SK-N-SH treated with all-trans-retinoic acid at 6 μM for 48 hours (cell line): ENCODE results near the gene PLEKHO1.

ENCODE experiments used
- ATAC-seq: fragments of 200-7000 bp; cut with Tn5 transposase; 3 replicates; pipeline ENCODE4 v1.9.1; 2020; ENCODE audit warnings: mild to moderate bottlenecking, moderate library complexity
- BACH2 ChIP-seq: fragments of 250-450 bp; sonication (Bioruptor Pico); IDR thresholded peaks from 2 replicates; pipeline ENCODE4 v1.9.0; 2021; ENCODE audit warnings: mild to moderate bottlenecking, borderline replicate concordance
- CSDC2 ChIP-seq: fragments of 250-450 bp; sonication (Bioruptor Pico); IDR thresholded peaks from 2 replicates; pipeline ENCODE4 v1.5.0; 2020; ENCODE audit warnings: mild to moderate bottlenecking, moderate library complexity
- ESRRG ChIP-seq: fragments of 250-450 bp; sonication (Bioruptor Pico); IDR thresholded peaks from 2 replicates; pipeline ENCODE4 v1.6.1; 2021; ENCODE audit warnings: mild to moderate bottlenecking
- GLIS3 ChIP-seq: fragments of 250-450 bp; sonication (Bioruptor Pico); IDR thresholded peaks from 2 replicates; pipeline ENCODE4 v1.5.0; 2020; ENCODE audit warnings: mild to moderate bottlenecking, moderate library complexity
- OSR1 ChIP-seq: fragments of 250-450 bp; sonication (Bioruptor Pico); IDR thresholded peaks from 2 replicates; pipeline ENCODE4 v1.8.0; 2022; ENCODE audit warnings: moderate library complexity, mild to moderate bottlenecking, inconsistent platforms
- PPARA ChIP-seq: fragments of 250-450 bp; sonication (Bioruptor Pico); IDR thresholded peaks from 2 replicates; pipeline ENCODE4 v1.5.0; 2020; ENCODE audit warnings: mild to moderate bottlenecking, borderline replicate concordance
- RARB ChIP-seq: fragments of 250-450 bp; sonication (Bioruptor Pico); IDR thresholded peaks from 2 replicates; pipeline ENCODE4 v1.8.0; 2021; ENCODE audit warnings: mild to moderate bottlenecking, moderate library complexity
- SNAI2 ChIP-seq: fragments of 250-450 bp; sonication (Bioruptor Pico); IDR thresholded peaks from 2 replicates; pipeline ENCODE4 v1.5.0; 2020; ENCODE audit warnings: mild to moderate bottlenecking, moderate library complexity
- TCF4 ChIP-seq: fragments of 250-450 bp; sonication (Bioruptor Pico); IDR thresholded peaks from 2 replicates; pipeline ENCODE4 v1.8.0; 2021; ENCODE audit warnings: mild to moderate bottlenecking, moderate library complexity, borderline replicate concordance
- TOX ChIP-seq: fragments of 250-450 bp; sonication (Bioruptor Pico); IDR thresholded peaks from 2 replicates; pipeline ENCODE4 v1.8.0; 2021; ENCODE audit warnings: mild to moderate bottlenecking, moderate library complexity, borderline replicate concordance
- ZC3H10 ChIP-seq: fragments of 250-450 bp; sonication (Bioruptor Pico); IDR thresholded peaks from 2 replicates; pipeline ENCODE4 v1.5.1; 2021; ENCODE audit warnings: mild to moderate bottlenecking, moderate library complexity
- ZFP3 ChIP-seq: fragments of 250-450 bp; sonication (Bioruptor Pico); IDR thresholded peaks from 2 replicates; pipeline ENCODE4 v1.5.0; 2020; ENCODE audit warnings: mild to moderate bottlenecking, moderate library complexity
- ZFP30 ChIP-seq: fragments of 450-650 bp; formaldehyde crosslinking; IDR thresholded peaks from 2 replicates; pipeline ENCODE4 v1.5.0; 2022; ENCODE audit warnings: mild to moderate bottlenecking, moderate library complexity
- ZNF565 ChIP-seq: fragments of 450-650 bp; formaldehyde crosslinking; conservative IDR thresholded peaks from 2 replicates; pipeline ENCODE4 v1.5.0; 2020; ENCODE audit warnings: low read depth, mild to moderate bottlenecking, moderate library complexity
- ZNF70 ChIP-seq: fragments of 450-650 bp; formaldehyde crosslinking; IDR thresholded peaks from 2 replicates; pipeline ENCODE4 v1.5.0; 2020; ENCODE audit warnings: mild to moderate bottlenecking, moderate library complexity
- ZNF8 ChIP-seq: fragments of 450-650 bp; formaldehyde crosslinking; IDR thresholded peaks from 2 replicates; pipeline ENCODE4 v1.5.0; 2020; ENCODE audit warnings: mild to moderate bottlenecking, moderate library complexity
- TF ChIP-seq, protein P1 (sequence below): fragments of 250-450 bp; sonication (Bioruptor Pico); IDR thresholded peaks from 2 replicates; pipeline ENCODE4 v1.5.1; 2021; ENCODE audit warnings: mild to moderate bottlenecking, moderate library complexity
- TF ChIP-seq, protein P2 (sequence below): fragments of 250-450 bp; sonication (Bioruptor Pico); IDR thresholded peaks from 2 replicates; pipeline ENCODE4 v1.5.0; 2020; ENCODE audit warnings: mild to moderate bottlenecking, moderate library complexity
- TF ChIP-seq, protein P3 (sequence below): fragments of 250-450 bp; sonication (Bioruptor Pico); IDR thresholded peaks from 2 replicates; pipeline ENCODE4 v1.5.1; 2020; ENCODE audit warnings: low read depth, mild to moderate bottlenecking, moderate library complexity
- TF ChIP-seq, protein P4 (sequence below): fragments of 250-450 bp; sonication (Bioruptor Pico); IDR thresholded peaks from 2 replicates; pipeline ENCODE4 v1.8.0; 2021; ENCODE audit warnings: low read depth, mild to moderate bottlenecking, moderate library complexity, borderline replicate concordance

PLEKHO1 gene

DNA sequence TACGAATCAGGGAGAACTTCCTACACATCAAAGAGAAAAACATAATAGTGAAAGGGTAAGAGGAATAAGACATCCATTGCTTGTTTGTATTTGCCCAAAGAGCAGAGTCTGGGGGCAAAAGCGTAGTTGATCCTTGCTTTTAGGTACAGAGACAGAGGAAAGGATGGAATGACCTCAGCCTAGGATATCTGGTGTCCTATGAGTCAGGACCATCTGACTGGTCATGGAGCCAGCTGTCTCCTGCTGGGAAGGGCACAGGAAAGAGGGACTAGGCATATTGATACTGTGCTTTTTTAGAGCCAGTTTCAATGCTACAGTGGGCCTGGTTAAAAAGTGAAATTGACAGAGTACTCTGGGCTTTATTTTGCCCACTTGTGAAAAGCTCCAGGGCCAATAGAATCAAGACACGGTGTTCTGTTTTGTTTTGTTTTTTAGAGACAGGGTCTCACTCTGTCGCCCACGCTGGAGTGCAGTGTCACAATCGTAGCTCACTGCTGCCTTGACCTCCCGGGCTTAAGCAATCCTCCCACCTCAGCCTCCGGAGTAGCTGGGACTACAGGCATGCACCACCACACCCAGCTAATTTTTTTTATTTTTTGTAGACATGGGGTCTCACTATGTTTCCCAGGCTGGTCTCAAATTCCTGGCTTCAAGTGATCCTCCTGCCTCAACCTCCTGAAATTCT is 3.2 kb downstream of the PLEKHO1 start:
- TF ChIP-seq BACH2 = no peak
- no peak for TF ChIP-seq OSR1 (CRISPR knock-in tag)
- TF ChIP-seq TCF4 (CRISPR knock-in tag) = no peak
- TF ChIP-seq ZNF565 (CRISPR knock-in tag) = no peak
- no peak for TF ChIP-seq ZC3H10 (CRISPR knock-in tag)
- TF ChIP-seq ZFP30 (CRISPR knock-in tag) = no peak
- no peak for TF ChIP-seq ZFP3 (CRISPR knock-in tag)
- TF ChIP-seq, protein P1, sequence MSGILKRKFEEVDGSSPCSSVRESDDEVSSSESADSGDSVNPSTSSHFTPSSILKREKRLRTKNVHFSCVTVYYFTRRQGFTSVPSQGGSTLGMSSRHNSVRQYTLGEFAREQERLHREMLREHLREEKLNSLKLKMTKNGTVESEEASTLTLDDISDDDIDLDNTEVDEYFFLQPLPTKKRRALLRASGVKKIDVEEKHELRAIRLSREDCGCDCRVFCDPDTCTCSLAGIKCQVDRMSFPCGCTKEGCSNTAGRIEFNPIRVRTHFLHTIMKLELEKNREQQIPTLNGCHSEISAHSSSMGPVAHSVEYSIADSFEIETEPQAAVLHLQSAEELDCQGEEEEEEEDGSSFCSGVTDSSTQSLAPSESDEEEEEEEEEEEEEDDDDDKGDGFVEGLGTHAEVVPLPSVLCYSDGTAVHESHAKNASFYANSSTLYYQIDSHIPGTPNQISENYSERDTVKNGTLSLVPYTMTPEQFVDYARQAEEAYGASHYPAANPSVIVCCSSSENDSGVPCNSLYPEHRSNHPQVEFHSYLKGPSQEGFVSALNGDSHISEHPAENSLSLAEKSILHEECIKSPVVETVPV (CRISPR knock-in tag) = no peak
- no peak for TF ChIP-seq SNAI2
- no peak for TF ChIP-seq ESRRG
- no peak for TF ChIP-seq ZNF8 (CRISPR knock-in tag)
- TF ChIP-seq, protein P2, sequence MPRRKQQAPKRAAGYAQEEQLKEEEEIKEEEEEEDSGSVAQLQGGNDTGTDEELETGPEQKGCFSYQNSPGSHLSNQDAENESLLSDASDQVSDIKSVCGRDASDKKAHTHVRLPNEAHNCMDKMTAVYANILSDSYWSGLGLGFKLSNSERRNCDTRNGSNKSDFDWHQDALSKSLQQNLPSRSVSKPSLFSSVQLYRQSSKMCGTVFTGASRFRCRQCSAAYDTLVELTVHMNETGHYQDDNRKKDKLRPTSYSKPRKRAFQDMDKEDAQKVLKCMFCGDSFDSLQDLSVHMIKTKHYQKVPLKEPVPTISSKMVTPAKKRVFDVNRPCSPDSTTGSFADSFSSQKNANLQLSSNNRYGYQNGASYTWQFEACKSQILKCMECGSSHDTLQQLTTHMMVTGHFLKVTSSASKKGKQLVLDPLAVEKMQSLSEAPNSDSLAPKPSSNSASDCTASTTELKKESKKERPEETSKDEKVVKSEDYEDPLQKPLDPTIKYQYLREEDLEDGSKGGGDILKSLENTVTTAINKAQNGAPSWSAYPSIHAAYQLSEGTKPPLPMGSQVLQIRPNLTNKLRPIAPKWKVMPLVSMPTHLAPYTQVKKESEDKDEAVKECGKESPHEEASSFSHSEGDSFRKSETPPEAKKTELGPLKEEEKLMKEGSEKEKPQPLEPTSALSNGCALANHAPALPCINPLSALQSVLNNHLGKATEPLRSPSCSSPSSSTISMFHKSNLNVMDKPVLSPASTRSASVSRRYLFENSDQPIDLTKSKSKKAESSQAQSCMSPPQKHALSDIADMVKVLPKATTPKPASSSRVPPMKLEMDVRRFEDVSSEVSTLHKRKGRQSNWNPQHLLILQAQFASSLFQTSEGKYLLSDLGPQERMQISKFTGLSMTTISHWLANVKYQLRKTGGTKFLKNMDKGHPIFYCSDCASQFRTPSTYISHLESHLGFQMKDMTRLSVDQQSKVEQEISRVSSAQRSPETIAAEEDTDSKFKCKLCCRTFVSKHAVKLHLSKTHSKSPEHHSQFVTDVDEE (CRISPR knock-in tag) = no peak
- TF ChIP-seq ZNF70 = no peak
- TF ChIP-seq RARB (CRISPR knock-in tag) = no peak
- TF ChIP-seq, protein P3, sequence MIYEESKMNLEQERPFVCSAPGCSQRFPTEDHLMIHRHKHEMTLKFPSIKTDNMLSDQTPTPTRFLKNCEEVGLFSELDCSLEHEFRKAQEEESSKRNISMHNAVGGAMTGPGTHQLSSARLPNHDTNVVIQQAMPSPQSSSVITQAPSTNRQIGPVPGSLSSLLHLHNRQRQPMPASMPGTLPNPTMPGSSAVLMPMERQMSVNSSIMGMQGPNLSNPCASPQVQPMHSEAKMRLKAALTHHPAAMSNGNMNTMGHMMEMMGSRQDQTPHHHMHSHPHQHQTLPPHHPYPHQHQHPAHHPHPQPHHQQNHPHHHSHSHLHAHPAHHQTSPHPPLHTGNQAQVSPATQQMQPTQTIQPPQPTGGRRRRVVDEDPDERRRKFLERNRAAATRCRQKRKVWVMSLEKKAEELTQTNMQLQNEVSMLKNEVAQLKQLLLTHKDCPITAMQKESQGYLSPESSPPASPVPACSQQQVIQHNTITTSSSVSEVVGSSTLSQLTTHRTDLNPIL (CRISPR knock-in tag) = no peak
- ATAC-seq = peak; percentile 20

DNA sequence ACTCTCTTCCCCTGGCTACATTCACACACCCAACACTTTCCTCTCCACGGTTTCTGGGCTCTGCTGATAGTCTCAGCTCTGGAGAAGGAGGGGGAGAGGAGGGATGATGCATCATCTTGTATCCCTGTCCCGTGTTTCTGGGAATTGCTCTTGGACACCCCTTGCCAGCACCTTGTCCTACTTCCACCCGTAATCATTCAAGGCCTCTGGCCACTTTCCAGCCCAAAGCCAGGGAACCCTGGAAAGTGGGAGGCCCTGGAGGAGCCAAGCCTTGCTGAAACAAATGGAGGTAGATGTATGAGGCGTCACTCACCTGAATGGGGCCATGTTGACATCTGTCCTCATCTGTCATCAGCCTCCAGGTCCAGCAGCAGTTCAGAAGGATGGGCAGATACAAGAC is 4.4 kb downstream of the PLEKHO1 start:
- no peak for TF ChIP-seq GLIS3 (CRISPR knock-in tag)
- no peak for ATAC-seq

DNA sequence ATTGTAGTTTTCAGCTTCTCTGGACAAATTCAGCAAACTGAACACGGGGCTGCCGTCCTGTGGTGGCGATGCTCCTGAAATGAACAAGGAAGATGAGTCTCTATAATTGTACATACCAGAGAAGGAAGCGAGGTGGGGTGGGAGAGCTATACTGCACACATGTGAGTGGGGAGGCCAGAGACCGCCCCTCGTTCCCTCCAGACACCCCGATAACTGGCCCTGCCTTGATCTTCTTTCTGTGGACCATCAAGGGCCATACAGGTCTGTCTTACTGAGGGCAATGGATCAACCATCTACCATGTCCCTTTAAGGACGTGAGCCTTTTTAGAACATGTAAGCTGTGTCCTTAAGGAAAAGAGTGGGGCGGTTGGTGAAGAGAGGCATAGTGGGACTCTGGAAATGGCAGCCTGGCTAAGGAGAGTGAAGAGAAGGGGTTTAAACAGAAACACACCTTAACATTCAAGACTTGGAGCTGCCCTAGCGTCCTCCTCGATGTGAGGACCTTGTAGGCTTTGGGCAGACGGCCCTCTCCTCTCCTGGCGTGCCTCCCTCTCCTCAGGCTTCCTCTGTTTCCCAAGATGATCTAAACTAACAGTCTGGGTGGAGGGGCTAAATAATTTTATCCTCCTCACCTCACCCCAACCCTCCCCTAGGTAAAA is 5.8 kb downstream of the PLEKHO1 start:
- TF ChIP-seq, protein P1 (CRISPR knock-in tag) = no peak
- TF ChIP-seq OSR1 (CRISPR knock-in tag) (no peak), PPARA (CRISPR knock-in tag) (no peak), ESRRG (no peak), ZNF70 (no peak), SNAI2 (no peak), CSDC2 (no peak), RARB (CRISPR knock-in tag) (no peak), TOX (no peak), TCF4 (CRISPR knock-in tag) (no peak)
- TF ChIP-seq, protein P3 (CRISPR knock-in tag) = no peak
- TF ChIP-seq, protein P4, sequence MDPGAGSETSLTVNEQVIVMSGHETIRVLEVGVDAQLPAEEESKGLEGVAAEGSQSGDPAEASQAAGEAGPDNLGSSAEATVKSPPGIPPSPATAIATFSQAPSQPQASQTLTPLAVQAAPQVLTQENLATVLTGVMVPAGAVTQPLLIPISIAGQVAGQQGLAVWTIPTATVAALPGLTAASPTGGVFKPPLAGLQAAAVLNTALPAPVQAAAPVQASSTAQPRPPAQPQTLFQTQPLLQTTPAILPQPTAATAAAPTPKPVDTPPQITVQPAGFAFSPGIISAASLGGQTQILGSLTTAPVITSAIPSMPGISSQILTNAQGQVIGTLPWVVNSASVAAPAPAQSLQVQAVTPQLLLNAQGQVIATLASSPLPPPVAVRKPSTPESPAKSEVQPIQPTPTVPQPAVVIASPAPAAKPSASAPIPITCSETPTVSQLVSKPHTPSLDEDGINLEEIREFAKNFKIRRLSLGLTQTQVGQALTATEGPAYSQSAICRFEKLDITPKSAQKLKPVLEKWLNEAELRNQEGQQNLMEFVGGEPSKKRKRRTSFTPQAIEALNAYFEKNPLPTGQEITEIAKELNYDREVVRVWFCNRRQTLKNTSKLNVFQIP (CRISPR knock-in tag) = no peak
- TF ChIP-seq, all 23 proteins: peak for 0
- no peak for ATAC-seq
